SK-N-SH (cell line): ENCODE data around the gene TC2N. TPM values are rescaled to one million over a fixed set of nuclear protein-coding genes. Genes with fewer than 3 reads are reported as not detected.

Experiments used
- CTCF ChIA-PET: fragments of 300-600, 350-600 bp; formaldehyde crosslinking; extraction: SDS; loops from one replicate; lab custom pipeline; 2021; lab: Yijun Ruan, JAX
- POLR2A ChIA-PET: fragments of 350-600 bp; sonication (Branson Sonifier 250); formaldehyde crosslinking; extraction: SDS; loops from one replicate; lab custom pipeline; 2020; ENCODE audit warnings: antibody characterized with exemption, inconsistent platforms; lab: Yijun Ruan, JAX
- DNase-seq: peaks from one replicate; pipeline ENCODE4 v3.0.0; 2012
- H2AFZ ChIP-seq: fragments of 200-600 bp; sonication (generic); 2 replicates; pipeline ENCODE4 v1.8.1; 2016; ENCODE audit warnings: antibody characterized with exemption, mild to moderate bottlenecking, low read depth
- H3F3A ChIP-seq: fragments of 200-600 bp; sonication (generic); replicated peaks from 2 replicates; pipeline ENCODE3; 2016; ENCODE audit warnings: antibody characterized with exemption, mild to moderate bottlenecking; ENCODE audit not compliant: insufficient read depth
- H3K27ac ChIP-seq, 2 experiments: fragments of 200-500 bp in 1 of 2; fragments of 200-600 bp in 1 of 2; sonication (Bioruptor generic) in 1 of 2; sonication (generic), shearing (Covaris generic) in 1 of 2; 2 replicates each; pipeline versions ENCODE4 v1.5.1 to v1.6.1; 2014 to 2016; ENCODE audit warnings: low read depth in 2 of 2, inconsistent platforms in 1 of 2, low read length in 1 of 2, mild to moderate bottlenecking in 1 of 2, mixed read lengths in 1 of 2
- H3K27me3 ChIP-seq: fragments of 200-600 bp; sonication (generic), shearing (Covaris generic); 2 replicates; pipeline ENCODE4 v1.6.1; 2016; ENCODE audit warnings: mixed run types; ENCODE audit not compliant: insufficient read depth
- H3K36me3 ChIP-seq, 2 experiments: fragments of 200-500 bp in 1 of 2; fragments of 200-600 bp in 1 of 2; sonication (Bioruptor generic) in 1 of 2; sonication (generic) in 1 of 2; replicated peaks in 1 of 2; 2 replicates each; pipeline versions ENCODE3 to v1.5.1; 2014 to 2016; ENCODE audit warnings: low read length in 1 of 2, mild to moderate bottlenecking in 1 of 2; ENCODE audit not compliant: insufficient read depth in 2 of 2, control insufficient read depth in 1 of 2
- H3K4me1 ChIP-seq, 2 experiments: fragments of 200-500 bp in 1 of 2; fragments of 200-600 bp in 1 of 2; sonication (Bioruptor generic) in 1 of 2; sonication (generic), shearing (Covaris generic) in 1 of 2; 2 replicates each; pipeline versions ENCODE4 v1.5.1 to v1.6.1; 2014 to 2016; ENCODE audit warnings: low read depth in 1 of 2, low read length in 1 of 2, mixed run types in 1 of 2; ENCODE audit not compliant: insufficient read depth in 2 of 2, control insufficient read depth in 1 of 2
- H3K4me2 ChIP-seq: fragments of 200-600 bp; sonication (generic), shearing (Covaris generic); 2 replicates; pipeline ENCODE4 v1.6.1; 2017; ENCODE audit warnings: mixed run types
- H3K4me3 ChIP-seq, 2 experiments: fragments of 200-500 bp in 1 of 2; fragments of 200-600 bp in 1 of 2; sonication (Bioruptor generic) in 1 of 2; sonication (generic), shearing (Covaris generic) in 1 of 2; 2 replicates each; pipeline versions ENCODE4 v1.5.1 to v1.8.1; 2014 to 2016; ENCODE audit warnings: low read depth in 2 of 2, inconsistent platforms in 1 of 2, low read length in 1 of 2, mild to moderate bottlenecking in 1 of 2, mixed read lengths in 1 of 2, moderate library complexity in 1 of 2
- H3K79me2 ChIP-seq: fragments of 200-600 bp; sonication (generic); 2 replicates; pipeline ENCODE4 v1.8.1; 2017; ENCODE audit warnings: mild to moderate bottlenecking; ENCODE audit not compliant: insufficient read depth
- H3K9ac ChIP-seq: fragments of 200-600 bp; sonication (generic); 2 replicates; pipeline ENCODE4 v1.6.1; 2017; ENCODE audit warnings: mixed run types
- H3K9me2 ChIP-seq: fragments of 200-600 bp; sonication (generic); 2 replicates; pipeline ENCODE4 v1.6.1; 2017; ENCODE audit warnings: mixed run types
- H3K9me3 ChIP-seq: fragments of 200-600 bp; sonication (generic); 2 replicates; pipeline ENCODE4 v1.6.1; 2017; ENCODE audit warnings: mixed run types, mild to moderate bottlenecking, moderate library complexity
- H4K20me1 ChIP-seq: fragments of 200-600 bp; sonication (generic); 2 replicates; pipeline ENCODE4 v1.6.1; 2017; ENCODE audit warnings: mild to moderate bottlenecking, mixed run types; ENCODE audit not compliant: insufficient read depth
- CHD2 ChIP-seq: fragments of 150-350 bp; IDR thresholded peaks from 2 replicates; pipeline ENCODE4 v1.6.1; 2018; ENCODE audit warnings: low read length; ENCODE audit not compliant: partially characterized antibody
- ELF1 ChIP-seq: IDR thresholded peaks from 2 replicates; pipeline ENCODE4 v1.4.0; 2012
- EP300 ChIP-seq, 2 experiments: IDR thresholded peaks; 2 replicates each; pipeline versions ENCODE4 v1.4.0 to v1.6.1; 2012; ENCODE audit warnings: borderline replicate concordance in 1 of 2, low read depth in 1 of 2, low read length in 1 of 2
- EZH2phosphoT487 ChIP-seq: fragments of 200-600 bp; sonication (generic); IDR thresholded peaks from 2 replicates; pipeline ENCODE4 v1.6.1; 2017; ENCODE audit warnings: low read depth, mixed run types, mild to moderate bottlenecking, antibody characterized with exemption, moderate library complexity, borderline replicate concordance
- FOSL2 ChIP-seq: IDR thresholded peaks from 2 replicates; pipeline ENCODE4 v1.4.0; 2012; ENCODE audit warnings: low read depth, mild to moderate bottlenecking, moderate library complexity, borderline replicate concordance
- FOXJ3 ChIP-seq: sonication (generic); formaldehyde crosslinking; IDR thresholded peaks from 2 replicates; pipeline ENCODE4 v1.5.1; 2020; ENCODE audit warnings: mild to moderate bottlenecking, missing genetic modification reagents
- GABPA ChIP-seq: IDR thresholded peaks from 2 replicates; pipeline ENCODE4 v1.4.0; 2012; ENCODE audit warnings: low read depth, mild to moderate bottlenecking
- GATA2 ChIP-seq: sonication (generic); formaldehyde crosslinking; IDR thresholded peaks from 2 replicates; pipeline ENCODE4 v1.5.0; 2020; ENCODE audit warnings: mild to moderate bottlenecking, missing genetic modification reagents
- JUND ChIP-seq: IDR thresholded peaks from 2 replicates; pipeline ENCODE4 v1.4.0; 2012
- MEF2A ChIP-seq: IDR thresholded peaks from 2 replicates; pipeline ENCODE4 v1.4.0; 2012; ENCODE audit warnings: low read depth, borderline replicate concordance
- MXI1 ChIP-seq: IDR thresholded peaks from 2 replicates; pipeline ENCODE4 v1.6.1; 2012; ENCODE audit warnings: mild to moderate bottlenecking, low read depth, low read length, improper control_type of control experiment
- NRF1 ChIP-seq: IDR thresholded peaks from 2 replicates; pipeline ENCODE4 v1.6.1; 2012; ENCODE audit warnings: low read depth, mild to moderate bottlenecking, low read length
- RAD21 ChIP-seq: IDR thresholded peaks from 2 replicates; pipeline ENCODE4 v1.6.1; 2012; ENCODE audit warnings: mild to moderate bottlenecking, low read length
- RCOR1 ChIP-seq: fragments of 150-350 bp; IDR thresholded peaks from 2 replicates; pipeline ENCODE4 v1.6.1; 2017; ENCODE audit warnings: antibody characterized with exemption, low read length
- RFX5 ChIP-seq: IDR thresholded peaks from 2 replicates; pipeline ENCODE4 v1.6.1; 2012; ENCODE audit warnings: mild to moderate bottlenecking, improper control_type of control experiment, low read length
- RXRA ChIP-seq: IDR thresholded peaks from 2 replicates; pipeline ENCODE4 v1.4.0; 2012; ENCODE audit warnings: low read depth, mild to moderate bottlenecking, borderline replicate concordance
- TAF1 ChIP-seq: IDR thresholded peaks from 2 replicates; pipeline ENCODE4 v1.6.1; 2012; ENCODE audit warnings: low read depth, mild to moderate bottlenecking, low read length, moderate library complexity, borderline replicate concordance
- TCF12 ChIP-seq: IDR thresholded peaks from 2 replicates; pipeline ENCODE4 v1.4.0; 2012
- TEAD4 ChIP-seq: IDR thresholded peaks from 2 replicates; pipeline ENCODE4 v1.4.0; 2012; ENCODE audit warnings: mild to moderate bottlenecking, borderline replicate concordance; ENCODE audit not compliant: insufficient read depth
- WGBS: methylation state at CpG from one replicate; pipeline ENCODE4 v1.1.6; 2017; ENCODE audit warnings: low lambda C conversion rate; 5-methylcytosine and 5-hydroxymethylcytosine counted together
- polyA plus RNA-seq, 3 experiments: library from polyadenylated mRNA; depleted of rRNA; stranded (reverse); fragments of >200 nt; gene quantifications; 2 replicates each; pipeline ENCODE4 v1.2.3, GENCODE V29; 2012
- TF ChIP-seq, protein P1 (sequence below): IDR thresholded peaks from 2 replicates; pipeline ENCODE4; 2012
- TF ChIP-seq, protein P2 (sequence below): IDR thresholded peaks from 2 replicates; pipeline ENCODE4 v1.4.0; 2012; ENCODE audit warnings: low read depth
- TF ChIP-seq, protein P3 (sequence below): fragments of 150-350 bp; IDR thresholded peaks from 2 replicates; pipeline ENCODE4 v1.6.1; 2017; ENCODE audit warnings: antibody characterized with exemption, low read length, low read depth, borderline replicate concordance
- TF ChIP-seq, protein P4 (sequence below): IDR thresholded peaks from 2 replicates; pipeline ENCODE4 v1.4.0; 2012; ENCODE audit warnings: low read depth, borderline replicate concordance
- TF ChIP-seq, protein P5 (sequence below): IDR thresholded peaks from 2 replicates; pipeline ENCODE4 v1.6.1; 2012; ENCODE audit warnings: mild to moderate bottlenecking, low read depth, low read length, moderate library complexity

TC2N gene
- polyA plus RNA-seq, 1 of the 3 experiments (the other 2 are of a cell fraction), result not detected

DNA sequence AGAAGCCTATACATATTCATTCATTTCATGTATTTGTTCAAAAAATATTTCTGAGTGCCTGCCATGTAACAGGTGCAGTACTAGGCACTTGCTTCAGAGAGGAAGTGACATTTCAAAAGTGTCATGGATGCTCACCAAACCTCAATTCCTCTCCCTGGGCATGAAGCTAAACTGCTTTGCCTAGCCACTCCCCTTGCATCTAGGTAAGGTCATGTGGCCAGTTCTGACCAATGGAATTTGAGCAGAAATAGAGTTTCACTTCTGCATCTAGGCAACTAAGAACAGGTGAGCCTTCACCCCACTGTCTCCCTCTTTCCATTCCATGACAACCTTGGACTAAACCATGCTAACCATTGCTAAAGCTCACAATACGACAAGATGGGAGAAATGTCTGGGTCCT lies 27.6 kb downstream of the TC2N start:
- Histone ChIP-seq H2AFZ (no peak overlapping the region), H3K27ac (no peak overlapping the region), H3K36me3 (no peaks in the 10 kb centered on the region), H3K27me3 (peaks cover 50% of the 10 kb centered on the region), H3K9ac (no peak overlapping the region), H3K9me2 (no peaks in the 10 kb centered on the region), H3K4me3 (no peak overlapping the region), H3K4me1 (no peaks in the 10 kb centered on the region), H3K4me2 (no peak overlapping the region), H4K20me1 (no peaks in the 10 kb centered on the region), H3F3A (no peaks in the 10 kb centered on the region), H3K9me3 (no peaks in the 10 kb centered on the region), H3K79me2 (no peaks in the 10 kb centered on the region)
- TF ChIP-seq GABPA, result no peak
- no peak for TF ChIP-seq RCOR1
- no peak for TF ChIP-seq JUND
- TF ChIP-seq TAF1, result no peak
- TF ChIP-seq, protein P1, sequence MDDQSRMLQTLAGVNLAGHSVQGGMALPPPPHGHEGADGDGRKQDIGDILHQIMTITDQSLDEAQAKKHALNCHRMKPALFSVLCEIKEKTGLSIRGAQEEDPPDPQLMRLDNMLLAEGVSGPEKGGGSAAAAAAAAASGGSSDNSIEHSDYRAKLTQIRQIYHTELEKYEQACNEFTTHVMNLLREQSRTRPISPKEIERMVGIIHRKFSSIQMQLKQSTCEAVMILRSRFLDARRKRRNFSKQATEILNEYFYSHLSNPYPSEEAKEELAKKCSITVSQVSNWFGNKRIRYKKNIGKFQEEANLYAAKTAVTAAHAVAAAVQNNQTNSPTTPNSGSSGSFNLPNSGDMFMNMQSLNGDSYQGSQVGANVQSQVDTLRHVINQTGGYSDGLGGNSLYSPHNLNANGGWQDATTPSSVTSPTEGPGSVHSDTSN, result no peak
- TF ChIP-seq TCF12, result no peak
- TF ChIP-seq TEAD4, result no peak
- no peak for TF ChIP-seq EZH2phosphoT487
- TF ChIP-seq, protein P2, sequence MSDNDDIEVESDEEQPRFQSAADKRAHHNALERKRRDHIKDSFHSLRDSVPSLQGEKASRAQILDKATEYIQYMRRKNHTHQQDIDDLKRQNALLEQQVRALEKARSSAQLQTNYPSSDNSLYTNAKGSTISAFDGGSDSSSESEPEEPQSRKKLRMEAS, result no peak
- TF ChIP-seq, protein P3, sequence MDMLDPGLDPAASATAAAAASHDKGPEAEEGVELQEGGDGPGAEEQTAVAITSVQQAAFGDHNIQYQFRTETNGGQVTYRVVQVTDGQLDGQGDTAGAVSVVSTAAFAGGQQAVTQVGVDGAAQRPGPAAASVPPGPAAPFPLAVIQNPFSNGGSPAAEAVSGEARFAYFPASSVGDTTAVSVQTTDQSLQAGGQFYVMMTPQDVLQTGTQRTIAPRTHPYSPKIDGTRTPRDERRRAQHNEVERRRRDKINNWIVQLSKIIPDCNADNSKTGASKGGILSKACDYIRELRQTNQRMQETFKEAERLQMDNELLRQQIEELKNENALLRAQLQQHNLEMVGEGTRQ, result no peak
- TF ChIP-seq RAD21, result no peak
- no peak for TF ChIP-seq GATA2 (CRISPR knock-in tag)
- TF ChIP-seq MEF2A, result no peak
- TF ChIP-seq MXI1, result no peak
- no peak for TF ChIP-seq EP300 (IDR thresholded peaks at IDR 0.05; ENCODE audit: borderline replicate concordance in 1 of 2, low read depth in 1 of 2, low read length in 1 of 2)
- no peak for TF ChIP-seq RXRA
- TF ChIP-seq CHD2, result no peak
- no peak for DNase-seq
- 13% methylated on average over 1 of the region's 1 CpG for WGBS
- ChIA-PET CTCF (no interaction called here), POLR2A (no interaction called here)

DNA sequence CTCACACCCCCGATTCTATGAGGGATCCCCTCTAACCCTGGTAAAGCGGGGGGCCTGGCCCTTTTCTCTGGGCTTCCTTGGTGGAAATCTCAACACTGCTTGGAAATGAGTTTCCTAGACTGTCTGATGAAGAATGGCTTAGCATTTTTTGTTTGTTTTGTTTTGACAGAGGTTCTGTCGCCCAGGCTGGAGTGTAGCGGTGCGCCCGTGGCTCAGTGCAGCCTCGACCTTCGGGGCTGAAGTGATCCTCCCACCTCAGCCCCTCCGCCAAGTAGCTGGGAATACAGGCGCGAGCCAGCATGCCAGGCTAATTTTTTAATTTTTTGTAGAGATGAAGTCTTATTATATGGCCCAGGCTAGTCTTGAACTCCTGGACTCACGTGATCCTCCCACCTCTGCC lies 30.3 kb downstream of the TC2N start:
- Histone ChIP-seq H3K9ac (no peak overlapping the region), H2AFZ (no peak overlapping the region), H3K4me1 (no peaks in the 10 kb centered on the region), H3K36me3 (no peaks in the 10 kb centered on the region), H3K79me2 (no peaks in the 10 kb centered on the region), H3K27ac (no peak overlapping the region), H4K20me1 (no peaks in the 10 kb centered on the region), H3K4me2 (no peak overlapping the region), H3K9me2 (no peaks in the 10 kb centered on the region), H3K27me3 (peaks cover 47% of the 10 kb centered on the region), H3F3A (no peaks in the 10 kb centered on the region), H3K4me3 (no peak overlapping the region), H3K9me3 (no peaks in the 10 kb centered on the region)
- WGBS, result 36% methylated on average over 12 of the region's 12 CpGs
- CTCF ChIA-PET, result no interaction called here
- POLR2A ChIA-PET, result no interaction called here
- DNase-seq, result no peak
- TF ChIP-seq ELF1, result no peak
- TF ChIP-seq, protein P4, sequence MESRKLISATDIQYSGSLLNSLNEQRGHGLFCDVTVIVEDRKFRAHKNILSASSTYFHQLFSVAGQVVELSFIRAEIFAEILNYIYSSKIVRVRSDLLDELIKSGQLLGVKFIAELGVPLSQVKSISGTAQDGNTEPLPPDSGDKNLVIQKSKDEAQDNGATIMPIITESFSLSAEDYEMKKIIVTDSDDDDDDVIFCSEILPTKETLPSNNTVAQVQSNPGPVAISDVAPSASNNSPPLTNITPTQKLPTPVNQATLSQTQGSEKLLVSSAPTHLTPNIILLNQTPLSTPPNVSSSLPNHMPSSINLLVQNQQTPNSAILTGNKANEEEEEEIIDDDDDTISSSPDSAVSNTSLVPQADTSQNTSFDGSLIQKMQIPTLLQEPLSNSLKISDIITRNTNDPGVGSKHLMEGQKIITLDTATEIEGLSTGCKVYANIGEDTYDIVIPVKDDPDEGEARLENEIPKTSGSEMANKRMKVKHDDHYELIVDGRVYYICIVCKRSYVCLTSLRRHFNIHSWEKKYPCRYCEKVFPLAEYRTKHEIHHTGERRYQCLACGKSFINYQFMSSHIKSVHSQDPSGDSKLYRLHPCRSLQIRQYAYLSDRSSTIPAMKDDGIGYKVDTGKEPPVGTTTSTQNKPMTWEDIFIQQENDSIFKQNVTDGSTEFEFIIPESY, result no peak
- no peak for TF ChIP-seq NRF1
- TF ChIP-seq JUND, result no peak
- no peak for TF ChIP-seq RFX5
- TF ChIP-seq, protein P5, sequence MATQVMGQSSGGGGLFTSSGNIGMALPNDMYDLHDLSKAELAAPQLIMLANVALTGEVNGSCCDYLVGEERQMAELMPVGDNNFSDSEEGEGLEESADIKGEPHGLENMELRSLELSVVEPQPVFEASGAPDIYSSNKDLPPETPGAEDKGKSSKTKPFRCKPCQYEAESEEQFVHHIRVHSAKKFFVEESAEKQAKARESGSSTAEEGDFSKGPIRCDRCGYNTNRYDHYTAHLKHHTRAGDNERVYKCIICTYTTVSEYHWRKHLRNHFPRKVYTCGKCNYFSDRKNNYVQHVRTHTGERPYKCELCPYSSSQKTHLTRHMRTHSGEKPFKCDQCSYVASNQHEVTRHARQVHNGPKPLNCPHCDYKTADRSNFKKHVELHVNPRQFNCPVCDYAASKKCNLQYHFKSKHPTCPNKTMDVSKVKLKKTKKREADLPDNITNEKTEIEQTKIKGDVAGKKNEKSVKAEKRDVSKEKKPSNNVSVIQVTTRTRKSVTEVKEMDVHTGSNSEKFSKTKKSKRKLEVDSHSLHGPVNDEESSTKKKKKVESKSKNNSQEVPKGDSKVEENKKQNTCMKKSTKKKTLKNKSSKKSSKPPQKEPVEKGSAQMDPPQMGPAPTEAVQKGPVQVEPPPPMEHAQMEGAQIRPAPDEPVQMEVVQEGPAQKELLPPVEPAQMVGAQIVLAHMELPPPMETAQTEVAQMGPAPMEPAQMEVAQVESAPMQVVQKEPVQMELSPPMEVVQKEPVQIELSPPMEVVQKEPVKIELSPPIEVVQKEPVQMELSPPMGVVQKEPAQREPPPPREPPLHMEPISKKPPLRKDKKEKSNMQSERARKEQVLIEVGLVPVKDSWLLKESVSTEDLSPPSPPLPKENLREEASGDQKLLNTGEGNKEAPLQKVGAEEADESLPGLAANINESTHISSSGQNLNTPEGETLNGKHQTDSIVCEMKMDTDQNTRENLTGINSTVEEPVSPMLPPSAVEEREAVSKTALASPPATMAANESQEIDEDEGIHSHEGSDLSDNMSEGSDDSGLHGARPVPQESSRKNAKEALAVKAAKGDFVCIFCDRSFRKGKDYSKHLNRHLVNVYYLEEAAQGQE, result no peak
- no peak for TF ChIP-seq FOSL2
- no peak for TF ChIP-seq FOXJ3 (CRISPR knock-in tag)
- TF ChIP-seq TCF12, result no peak
